GM23338 (cell line): Measurements from ENCODE around the gene AP3D1. TPM values are rescaled to one million over a fixed set of nuclear protein-coding genes. Genes with fewer than 3 reads are reported as not detected.

Experiments used
- ATAC-seq: fragments of 200-7000 bp; cut with Tn5 transposase; 3 replicates; pipeline ENCODE4 v1.9.1; 2020
- DNase-seq: peaks from one replicate; pipeline ENCODE4 v3.0.0-alpha.2; 2015; ENCODE audit warnings: low spot score
- H2AFZ ChIP-seq: fragments of 200-600 bp; sonication (generic); 2 replicates; pipeline ENCODE4 v1.8.0; 2016; ENCODE audit warnings: antibody characterized with exemption, mild to moderate bottlenecking, moderate library complexity
- H3F3A ChIP-seq: fragments of 200-600 bp; sonication (generic); replicated peaks from 2 replicates; pipeline ENCODE4 v1.8.0; 2017; ENCODE audit warnings: antibody characterized with exemption, mixed run types, low read depth
- H3K27ac ChIP-seq: fragments of 200-600 bp; sonication (generic); 2 replicates; pipeline ENCODE4 v1.6.1; 2016; ENCODE audit warnings: low read depth
- H3K27me3 ChIP-seq: fragments of 200-600 bp; sonication (generic); 2 replicates; pipeline ENCODE4 v1.8.0; 2016; ENCODE audit warnings: mild to moderate bottlenecking, mixed run types, moderate library complexity; ENCODE audit not compliant: insufficient read depth
- H3K36me3 ChIP-seq: fragments of 200-600 bp; sonication (generic); 2 replicates; pipeline ENCODE4 v1.8.0; 2016; ENCODE audit warnings: mild to moderate bottlenecking; ENCODE audit not compliant: insufficient read depth
- H3K4me1 ChIP-seq: fragments of 200-600 bp; sonication (generic); 2 replicates; pipeline ENCODE4 v1.8.0; 2016; ENCODE audit warnings: mild to moderate bottlenecking, moderate library complexity; ENCODE audit not compliant: insufficient read depth
- H3K4me2 ChIP-seq: fragments of 200-600 bp; sonication (generic); 2 replicates; pipeline ENCODE4 v1.7.1; 2017; ENCODE audit warnings: mixed run types
- H3K4me3 ChIP-seq: fragments of 200-600 bp; sonication (generic); 2 replicates; pipeline ENCODE4 v1.6.1; 2016; ENCODE audit warnings: mixed run types
- H3K79me2 ChIP-seq: fragments of 200-600 bp; sonication (generic); replicated peaks from 2 replicates; pipeline ENCODE4 v1.8.0; 2017; ENCODE audit warnings: mild to moderate bottlenecking; ENCODE audit not compliant: insufficient read depth
- H3K9me2 ChIP-seq: fragments of 200-600 bp; sonication (generic); 2 replicates; pipeline ENCODE4 v1.8.0; 2017; ENCODE audit not compliant: insufficient read depth
- H4K20me1 ChIP-seq: fragments of 200-600 bp; sonication (generic); replicated peaks from 2 replicates; pipeline ENCODE4 v1.8.0; 2017; ENCODE audit warnings: mild to moderate bottlenecking; ENCODE audit not compliant: insufficient read depth
- H3K27ac Mint-ChIP-seq: 2 replicates; pipeline ENCODE4 v1.8.0; 2020; ENCODE audit warnings: inconsistent platforms, mild to moderate bottlenecking, moderate library complexity, mixed read lengths
- H3K27me3 Mint-ChIP-seq: 3 replicates; pipeline ENCODE4 v1.8.0; 2022; ENCODE audit warnings: low read depth, mild to moderate bottlenecking, moderate library complexity, mixed read lengths, inconsistent platforms; ENCODE audit not compliant: insufficient read depth, poor library complexity
- H3K36me3 Mint-ChIP-seq: 3 replicates; pipeline ENCODE4 v1.8.0; 2021; ENCODE audit warnings: low read depth, mild to moderate bottlenecking, inconsistent platforms, moderate library complexity, mixed read lengths
- H3K4me1 Mint-ChIP-seq: 3 replicates; pipeline ENCODE4 v1.8.0; 2020; ENCODE audit warnings: mild to moderate bottlenecking, inconsistent platforms, mixed read lengths
- H3K4me3 Mint-ChIP-seq: 3 replicates; pipeline ENCODE4 v1.8.0; 2021; ENCODE audit warnings: moderate library complexity, mild to moderate bottlenecking, inconsistent platforms, mixed read lengths
- H3K9me3 Mint-ChIP-seq: 3 replicates; pipeline ENCODE4 v1.8.0; 2020; ENCODE audit warnings: moderate library complexity, mild to moderate bottlenecking, inconsistent platforms, mixed read lengths
- CREB1 ChIP-seq: fragments of 250-450 bp; sonication (Bioruptor Pico); IDR thresholded peaks from 2 replicates; pipeline ENCODE4 v1.5.0; 2020; ENCODE audit warnings: low read depth, mild to moderate bottlenecking, moderate library complexity
- ETS1 ChIP-seq: IDR thresholded peaks from 2 replicates; pipeline ENCODE4 v1.6.1; 2016; ENCODE audit warnings: antibody characterized with exemption
- EZH2 ChIP-seq: fragments of 200-600 bp; sonication (generic); IDR thresholded peaks from one replicate; pipeline ENCODE4 v1.8.0; 2017; ENCODE audit warnings: antibody characterized with exemption, mild to moderate bottlenecking, low read depth; ENCODE audit not compliant: unreplicated experiment
- EZH2phosphoT487 ChIP-seq: fragments of 200-600 bp; sonication (generic); IDR thresholded peaks from one replicate; pipeline ENCODE4 v1.8.1; 2018; ENCODE audit warnings: antibody characterized with exemption; ENCODE audit not compliant: unreplicated experiment
- JUNB ChIP-seq: IDR thresholded peaks from one replicate; pipeline ENCODE4 v1.6.1; 2016; ENCODE audit warnings: antibody characterized with exemption; ENCODE audit not compliant: unreplicated experiment
- NANOG ChIP-seq: IDR thresholded peaks from 2 replicates; pipeline ENCODE4 v1.6.1; 2016; ENCODE audit warnings: antibody characterized with exemption, borderline replicate concordance
- POLR2AphosphoS5 ChIP-seq: IDR thresholded peaks from 2 replicates; pipeline ENCODE4 v1.6.1; 2016; ENCODE audit warnings: antibody characterized with exemption, low read depth
- REST ChIP-seq: IDR thresholded peaks from one replicate; pipeline ENCODE4 v1.6.1; 2018; ENCODE audit warnings: antibody characterized with exemption; ENCODE audit not compliant: unreplicated experiment
- STAT1 ChIP-seq: IDR thresholded peaks from one replicate; pipeline ENCODE4 v1.6.1; 2016; ENCODE audit warnings: antibody characterized with exemption; ENCODE audit not compliant: unreplicated experiment
- ZNF114 ChIP-seq: fragments of 250-450 bp; sonication (Bioruptor Pico); IDR thresholded peaks from 2 replicates; pipeline ENCODE4 v1.5.0; 2020; ENCODE audit warnings: mild to moderate bottlenecking, moderate library complexity
- ZNF331 ChIP-seq: fragments of 250-450 bp; sonication (Bioruptor Pico); IDR thresholded peaks from 2 replicates; pipeline ENCODE4 v1.5.0; 2020; ENCODE audit warnings: low read depth, mild to moderate bottlenecking, moderate library complexity
- polyA plus RNA-seq: library from polyadenylated mRNA; unstranded; fragments of >200 nt; fragmentation: Nextera tagmentation; extraction: Ambion mirVana; gene quantifications from 2 replicates; pipeline ENCODE4 v1.2.1, GENCODE V29; 2016
- total RNA-seq: library from RNA; depleted of rRNA; stranded (reverse); fragments of >200 nt; shearing (Covaris generic); gene quantifications from 2 replicates; pipeline ENCODE4 v1.2.3, GENCODE V29; 2014
- TF ChIP-seq, protein P1 (sequence below), 2 experiments: fragments of 200-600 bp in 1 of 2; sonication (generic) in 1 of 2; conservative IDR thresholded peaks; 2 replicates each; pipeline versions ENCODE4 v1.5.1 to v1.6.1; 2016 to 2017; ENCODE audit warnings: antibody characterized with exemption in 2 of 2, low read depth in 2 of 2, mild to moderate bottlenecking in 2 of 2, moderate library complexity in 1 of 2
- TF ChIP-seq, protein P2 (sequence below): fragments of 250-450 bp; sonication (Bioruptor Pico); IDR thresholded peaks from 2 replicates; pipeline ENCODE4 v1.5.0; 2020; ENCODE audit warnings: mild to moderate bottlenecking, moderate library complexity

The AP3D1 gene
- total and polyA plus RNA-seq, 2 experiments from 2014 or later: 101 to 236 TPM

- Histone ChIP-seq H4K20me1 (no peaks in the 10 kb centered on the region), H3K9me2 (no peaks in the 10 kb centered on the region), H3F3A (peaks cover 13% of the 10 kb centered on the region; the same call in 1 of the 2 replicates), H2AFZ (no peak overlapping the region), H3K4me1 (peaks cover 21% of the 10 kb centered on the region), H3K27me3 (no peaks in the 10 kb centered on the region), H3K27ac (no peak overlapping the region), H3K4me3 (no peak overlapping the region), H3K4me2 (no peak overlapping the region), H3K36me3 (no peaks in the 10 kb centered on the region), H3K79me2 (no peaks in the 10 kb centered on the region)
- TF ChIP-seq EZH2 (no peak), JUNB (no peak), STAT1 (no peak), REST (no peak), ZNF114 (CRISPR knock-in tag) (no peak), POLR2AphosphoS5 (no peak), ETS1 (no peak), CREB1 (CRISPR knock-in tag) (no peak), EZH2phosphoT487 (no peak), ZNF331 (CRISPR knock-in tag) (no peak), NANOG (no peak)
- TF ChIP-seq, protein P1, sequence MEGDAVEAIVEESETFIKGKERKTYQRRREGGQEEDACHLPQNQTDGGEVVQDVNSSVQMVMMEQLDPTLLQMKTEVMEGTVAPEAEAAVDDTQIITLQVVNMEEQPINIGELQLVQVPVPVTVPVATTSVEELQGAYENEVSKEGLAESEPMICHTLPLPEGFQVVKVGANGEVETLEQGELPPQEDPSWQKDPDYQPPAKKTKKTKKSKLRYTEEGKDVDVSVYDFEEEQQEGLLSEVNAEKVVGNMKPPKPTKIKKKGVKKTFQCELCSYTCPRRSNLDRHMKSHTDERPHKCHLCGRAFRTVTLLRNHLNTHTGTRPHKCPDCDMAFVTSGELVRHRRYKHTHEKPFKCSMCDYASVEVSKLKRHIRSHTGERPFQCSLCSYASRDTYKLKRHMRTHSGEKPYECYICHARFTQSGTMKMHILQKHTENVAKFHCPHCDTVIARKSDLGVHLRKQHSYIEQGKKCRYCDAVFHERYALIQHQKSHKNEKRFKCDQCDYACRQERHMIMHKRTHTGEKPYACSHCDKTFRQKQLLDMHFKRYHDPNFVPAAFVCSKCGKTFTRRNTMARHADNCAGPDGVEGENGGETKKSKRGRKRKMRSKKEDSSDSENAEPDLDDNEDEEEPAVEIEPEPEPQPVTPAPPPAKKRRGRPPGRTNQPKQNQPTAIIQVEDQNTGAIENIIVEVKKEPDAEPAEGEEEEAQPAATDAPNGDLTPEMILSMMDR (conservative IDR thresholded peaks at IDR 0.05; ENCODE audit: low read depth in 2 of 2): no peak
- TF ChIP-seq, protein P2, sequence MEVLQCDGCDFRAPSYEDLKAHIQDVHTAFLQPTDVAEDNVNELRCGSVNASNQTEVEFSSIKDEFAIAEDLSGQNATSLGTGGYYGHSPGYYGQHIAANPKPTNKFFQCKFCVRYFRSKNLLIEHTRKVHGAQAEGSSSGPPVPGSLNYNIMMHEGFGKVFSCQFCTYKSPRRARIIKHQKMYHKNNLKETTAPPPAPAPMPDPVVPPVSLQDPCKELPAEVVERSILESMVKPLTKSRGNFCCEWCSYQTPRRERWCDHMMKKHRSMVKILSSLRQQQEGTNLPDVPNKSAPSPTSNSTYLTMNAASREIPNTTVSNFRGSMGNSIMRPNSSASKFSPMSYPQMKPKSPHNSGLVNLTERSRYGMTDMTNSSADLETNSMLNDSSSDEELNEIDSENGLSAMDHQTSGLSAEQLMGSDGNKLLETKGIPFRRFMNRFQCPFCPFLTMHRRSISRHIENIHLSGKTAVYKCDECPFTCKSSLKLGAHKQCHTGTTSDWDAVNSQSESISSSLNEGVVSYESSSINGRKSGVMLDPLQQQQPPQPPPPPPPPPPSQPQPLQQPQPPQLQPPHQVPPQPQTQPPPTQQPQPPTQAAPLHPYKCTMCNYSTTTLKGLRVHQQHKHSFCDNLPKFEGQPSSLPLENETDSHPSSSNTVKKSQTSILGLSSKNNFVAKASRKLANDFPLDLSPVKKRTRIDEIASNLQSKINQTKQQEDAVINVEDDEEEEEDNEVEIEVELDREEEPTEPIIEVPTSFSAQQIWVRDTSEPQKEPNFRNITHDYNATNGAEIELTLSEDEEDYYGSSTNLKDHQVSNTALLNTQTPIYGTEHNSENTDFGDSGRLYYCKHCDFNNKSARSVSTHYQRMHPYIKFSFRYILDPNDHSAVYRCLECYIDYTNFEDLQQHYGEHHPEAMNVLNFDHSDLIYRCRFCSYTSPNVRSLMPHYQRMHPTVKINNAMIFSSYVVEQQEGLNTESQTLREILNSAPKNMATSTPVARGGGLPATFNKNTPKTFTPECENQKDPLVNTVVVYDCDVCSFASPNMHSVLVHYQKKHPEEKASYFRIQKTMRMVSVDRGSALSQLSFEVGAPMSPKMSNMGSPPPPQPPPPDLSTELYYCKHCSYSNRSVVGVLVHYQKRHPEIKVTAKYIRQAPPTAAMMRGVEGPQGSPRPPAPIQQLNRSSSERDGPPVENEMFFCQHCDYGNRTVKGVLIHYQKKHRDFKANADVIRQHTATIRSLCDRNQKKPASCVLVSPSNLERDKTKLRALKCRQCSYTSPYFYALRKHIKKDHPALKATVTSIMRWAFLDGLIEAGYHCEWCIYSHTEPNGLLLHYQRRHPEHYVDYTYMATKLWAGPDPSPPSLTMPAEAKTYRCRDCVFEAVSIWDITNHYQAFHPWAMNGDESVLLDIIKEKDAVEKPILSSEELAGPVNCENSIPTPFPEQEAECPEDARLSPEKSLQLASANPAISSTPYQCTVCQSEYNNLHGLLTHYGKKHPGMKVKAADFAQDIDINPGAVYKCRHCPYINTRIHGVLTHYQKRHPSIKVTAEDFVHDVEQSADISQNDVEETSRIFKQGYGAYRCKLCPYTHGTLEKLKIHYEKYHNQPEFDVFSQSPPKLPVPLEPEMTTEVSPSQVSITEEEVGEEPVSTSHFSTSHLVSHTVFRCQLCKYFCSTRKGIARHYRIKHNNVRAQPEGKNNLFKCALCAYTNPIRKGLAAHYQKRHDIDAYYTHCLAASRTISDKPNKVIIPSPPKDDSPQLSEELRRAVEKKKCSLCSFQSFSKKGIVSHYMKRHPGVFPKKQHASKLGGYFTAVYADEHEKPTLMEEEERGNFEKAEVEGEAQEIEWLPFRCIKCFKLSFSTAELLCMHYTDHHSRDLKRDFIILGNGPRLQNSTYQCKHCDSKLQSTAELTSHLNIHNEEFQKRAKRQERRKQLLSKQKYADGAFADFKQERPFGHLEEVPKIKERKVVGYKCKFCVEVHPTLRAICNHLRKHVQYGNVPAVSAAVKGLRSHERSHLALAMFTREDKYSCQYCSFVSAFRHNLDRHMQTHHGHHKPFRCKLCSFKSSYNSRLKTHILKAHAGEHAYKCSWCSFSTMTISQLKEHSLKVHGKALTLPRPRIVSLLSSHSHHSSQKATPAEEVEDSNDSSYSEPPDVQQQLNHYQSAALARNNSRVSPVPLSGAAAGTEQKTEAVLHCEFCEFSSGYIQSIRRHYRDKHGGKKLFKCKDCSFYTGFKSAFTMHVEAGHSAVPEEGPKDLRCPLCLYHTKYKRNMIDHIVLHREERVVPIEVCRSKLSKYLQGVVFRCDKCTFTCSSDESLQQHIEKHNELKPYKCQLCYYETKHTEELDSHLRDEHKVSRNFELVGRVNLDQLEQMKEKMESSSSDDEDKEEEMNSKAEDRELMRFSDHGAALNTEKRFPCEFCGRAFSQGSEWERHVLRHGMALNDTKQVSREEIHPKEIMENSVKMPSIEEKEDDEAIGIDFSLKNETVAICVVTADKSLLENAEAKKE (CRISPR knock-in tag): no peak
- H3K4me1 Mint-ChIP-seq: peaks cover 29% of the 10 kb centered on the region
- H3K36me3 Mint-ChIP-seq: no peaks in the 10 kb centered on the region; the same call in 2 of the 3 replicates
- no peak for DNase-seq
- no peak for ATAC-seq
- H3K27me3 Mint-ChIP-seq: peaks cover 8% of the 10 kb centered on the region
- H3K4me3 Mint-ChIP-seq: peak overlapping the region; percentile 39; the same call in 1 of the 3 replicates
- no peaks in the 10 kb centered on the region for H3K9me3 Mint-ChIP-seq
- H3K27ac Mint-ChIP-seq: peak overlapping the region; percentile 69
These were observed 92.6 kb downstream of the AP3D1 start for GRCh38 chr19:2058570-2059421.
